ENCODE data around the gene TP53I13. TPM values are rescaled to one million over a fixed set of nuclear protein-coding genes. Genes with fewer than 3 reads are reported as not detected.

The TP53I13 gene
- total RNA-seq, 1 donor from 2014 or later: 40.1 TPM

DNA sequence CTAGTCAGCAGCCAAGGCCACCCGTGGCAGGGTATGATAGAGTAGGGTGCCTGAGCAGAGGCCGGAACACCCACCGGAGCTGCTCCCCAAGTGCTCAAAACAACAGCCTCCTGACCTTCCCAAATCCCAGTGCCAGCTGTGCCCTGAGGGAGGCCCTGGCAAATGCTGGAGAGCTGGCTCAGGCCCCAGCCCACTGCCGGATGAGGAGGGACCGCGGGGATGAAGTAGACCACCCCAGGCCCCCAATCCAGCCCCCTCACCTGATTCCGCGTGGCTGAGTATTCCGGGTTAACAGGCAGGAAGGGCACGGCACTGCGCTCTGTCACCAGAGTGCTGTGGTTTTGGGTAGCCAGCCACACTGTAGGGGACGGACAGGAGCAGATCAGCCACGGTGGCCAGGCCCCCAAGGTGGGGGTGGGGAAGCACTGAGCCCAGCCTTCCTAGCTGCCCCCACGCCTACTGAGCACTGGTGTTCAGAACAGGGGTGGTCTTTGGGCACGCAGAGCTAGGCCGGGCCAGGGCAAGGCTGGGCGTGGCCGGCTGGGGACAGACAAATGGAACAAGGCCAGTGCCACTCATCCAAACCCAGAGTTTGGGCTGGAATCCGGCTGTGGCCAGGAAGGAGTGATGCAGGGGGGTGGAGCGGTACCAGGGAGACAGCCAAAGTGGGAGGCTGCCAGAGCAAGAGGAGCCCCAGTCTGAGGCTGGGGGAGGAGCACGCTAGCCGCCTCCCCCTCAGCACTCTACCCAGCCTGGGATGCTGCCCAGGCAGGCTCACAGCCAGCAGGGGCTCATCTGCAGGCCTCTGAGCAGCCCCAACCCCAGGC is 9.1 kb downstream of the TP53I13 start:
- intact Hi-C loops (cut with micrococcal nuclease): no loop called here
- DNase-seq (peak; percentile 39), ATAC-seq (no peak)

DNA sequence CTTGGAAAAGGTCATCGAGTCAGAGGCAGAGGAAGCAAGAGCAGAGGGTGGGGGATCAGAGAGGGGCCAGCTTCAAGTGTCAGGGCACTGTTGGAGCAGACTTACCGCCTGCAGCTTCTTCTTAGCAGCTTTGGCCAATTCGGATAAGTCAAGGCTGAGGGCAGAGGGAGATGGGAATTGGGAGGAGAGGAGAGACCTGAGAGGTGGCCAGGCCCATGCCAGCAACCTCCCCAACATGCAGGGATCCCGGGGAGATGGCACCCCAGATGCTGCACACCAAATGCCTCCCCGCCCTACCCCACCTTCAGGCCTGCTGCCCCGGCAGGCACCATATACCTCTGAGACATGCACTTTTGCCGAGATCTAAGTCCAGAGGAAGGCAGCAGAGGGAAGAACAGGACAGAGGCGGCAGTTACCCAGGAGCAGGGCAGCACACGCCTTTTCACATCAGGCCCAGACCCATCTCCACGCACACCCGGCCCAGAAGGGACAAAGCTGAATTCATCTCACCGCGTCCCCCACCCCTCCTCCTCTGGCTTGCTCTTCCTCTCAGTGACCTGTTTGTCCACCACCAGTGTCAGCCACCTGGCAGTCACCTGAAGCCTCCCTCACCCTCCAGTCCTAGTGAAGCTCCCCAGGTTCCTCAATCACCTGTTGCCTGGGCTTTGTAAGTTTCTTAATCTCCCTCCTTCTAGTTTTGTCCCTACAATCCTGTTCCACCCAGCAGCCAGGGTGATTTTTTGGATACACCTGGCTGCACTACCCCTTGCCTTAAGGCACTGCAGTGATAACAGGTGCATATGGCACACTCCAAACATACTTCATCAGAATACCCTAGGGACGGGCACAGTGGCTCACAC is 10.4 kb downstream of the TP53I13 start:
- DNase-seq (no peak), ATAC-seq (no peak)
- intact Hi-C loops (cut with micrococcal nuclease): no loop called here

GRCh38 chr17:29579866-29580771 is 11.6 kb downstream of the TP53I13 start:
- DNase-seq: peak; percentile 92
- intact Hi-C loops (cut with micrococcal nuclease): no loop called here
- ATAC-seq: peak; percentile 79

DNA sequence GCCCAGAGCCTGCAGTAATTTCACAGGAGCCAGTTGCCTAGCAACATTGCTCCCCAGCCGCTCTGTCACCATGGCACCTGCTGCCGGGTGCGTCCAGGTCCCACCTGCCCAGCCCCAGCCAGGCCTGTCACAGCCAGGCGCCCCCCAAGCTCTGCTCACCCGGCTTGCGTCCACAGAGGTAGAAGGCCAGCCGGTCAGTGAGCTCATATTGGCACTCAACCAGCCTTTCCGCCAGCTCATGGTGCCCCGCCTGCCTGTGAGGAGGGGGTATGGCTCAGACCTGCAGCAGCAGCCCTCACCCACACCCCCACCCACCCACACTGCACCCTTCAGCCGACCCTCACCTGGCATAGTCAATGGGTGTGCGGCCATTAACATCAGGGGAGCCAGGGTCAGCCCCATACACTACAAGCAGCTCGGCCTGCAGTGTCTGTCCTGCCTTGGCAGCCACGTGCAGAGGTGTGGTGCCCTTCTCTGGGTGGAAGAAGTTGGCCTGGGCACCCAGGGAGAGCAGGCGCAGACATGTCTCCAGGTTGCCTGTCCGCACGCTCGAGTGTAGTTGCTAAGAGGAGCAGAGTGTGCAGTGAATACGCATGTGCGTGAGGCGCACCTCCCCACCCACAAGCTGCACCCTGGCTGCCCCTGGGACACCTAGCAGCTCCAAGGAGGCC is 13.2 kb downstream of the TP53I13 start:
- DNase-seq (no peak), ATAC-seq (no peak)
- intact Hi-C loops (cut with micrococcal nuclease): no loop called here

DNA sequence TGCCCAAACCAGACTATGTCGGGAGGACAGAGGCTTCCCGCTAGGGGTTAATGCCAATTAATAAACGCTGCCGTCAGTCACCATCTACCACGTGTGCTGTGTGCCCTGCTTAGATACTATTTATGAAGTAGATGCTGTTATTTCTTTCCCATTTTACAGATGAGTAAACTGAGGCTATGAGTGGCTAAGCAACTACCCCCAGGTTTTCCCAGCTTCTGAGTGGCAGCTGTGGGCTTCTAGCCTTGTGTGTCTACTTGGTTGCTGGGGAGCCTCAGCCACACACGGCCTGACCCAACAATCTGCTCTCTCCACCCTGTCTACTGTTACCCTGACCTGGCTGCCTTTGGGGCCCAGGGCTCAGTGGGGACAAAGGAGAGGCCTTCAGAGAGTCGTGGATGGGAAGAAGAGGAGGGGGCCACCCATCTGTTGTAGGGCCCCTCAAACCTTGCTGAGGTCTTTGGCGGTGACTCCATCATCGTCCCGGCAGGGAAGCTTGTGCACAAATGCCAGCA is 13.8 kb downstream of the TP53I13 start:
- ATAC-seq (no peak), DNase-seq (no peak)
- intact Hi-C loops (cut with micrococcal nuclease): no loop called here

DNA sequence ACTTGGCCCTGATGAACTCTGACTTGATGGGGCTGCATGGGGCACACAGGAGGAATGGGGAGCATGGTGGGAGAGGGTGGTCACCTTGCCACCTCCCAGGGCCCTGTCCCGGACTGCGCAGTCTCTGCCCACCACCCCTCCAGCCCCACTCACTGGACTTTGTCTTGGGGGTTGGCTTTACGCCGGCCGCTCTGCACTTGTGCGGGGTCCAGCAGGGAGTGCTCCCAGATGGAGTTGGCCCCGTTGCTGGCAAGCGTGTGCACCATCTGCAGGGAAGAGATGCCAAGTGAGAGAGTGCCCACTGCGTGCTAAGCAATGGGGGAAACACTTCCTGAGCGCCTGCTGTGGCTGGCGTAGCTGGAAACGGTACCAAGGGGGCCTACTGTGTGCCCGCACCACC is 14.3 kb downstream of the TP53I13 start:
- DNase-seq (no peak), ATAC-seq (no peak)
- intact Hi-C loops (cut with micrococcal nuclease): no loop called here

DNA sequence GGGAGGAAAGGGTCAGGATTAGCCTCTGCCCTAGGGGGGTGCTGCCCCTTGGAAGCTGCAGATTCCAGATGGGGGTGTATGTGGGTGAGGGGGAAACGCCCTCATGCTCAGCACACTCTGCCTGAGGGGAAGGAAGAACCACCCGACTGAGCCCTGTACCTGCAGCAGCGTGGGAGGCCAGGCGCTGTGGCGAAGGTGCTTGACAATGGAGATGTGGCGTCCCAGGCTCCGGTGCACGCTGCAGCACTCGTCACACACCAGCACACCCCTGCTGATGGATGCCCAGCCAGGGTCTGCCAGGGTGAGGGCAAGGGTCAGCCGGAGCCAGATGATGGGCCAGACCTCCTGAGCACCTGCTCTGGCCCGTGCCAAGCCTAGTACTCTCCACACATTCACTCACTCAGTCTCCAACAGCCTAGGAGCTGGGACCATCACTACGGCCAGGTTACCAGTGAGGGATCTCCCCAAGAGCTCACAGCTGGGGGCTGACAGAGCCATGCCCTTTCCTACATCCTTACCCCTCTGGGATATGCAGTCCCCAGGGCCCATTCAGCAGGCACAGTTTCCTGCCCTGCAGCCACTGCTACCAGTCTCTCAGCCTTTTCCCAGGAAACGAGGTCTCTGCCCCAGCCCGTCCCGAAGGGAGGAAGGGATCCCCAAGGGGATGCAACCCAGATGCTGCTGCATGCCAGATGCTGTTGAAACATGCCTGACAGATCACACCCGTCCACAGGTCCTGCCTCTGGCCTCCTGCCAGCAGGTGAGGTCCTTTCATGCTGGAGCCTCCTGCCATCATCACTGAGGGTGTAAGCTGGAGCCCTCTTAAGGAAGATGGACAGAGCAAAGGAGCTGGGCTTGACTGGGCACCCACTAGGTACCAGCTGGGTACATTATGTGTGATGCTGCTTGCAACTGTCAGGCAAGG is 15.1 kb downstream of the TP53I13 start:
- intact Hi-C loops (cut with micrococcal nuclease): no loop called here
- ATAC-seq: no peak
- no peak for DNase-seq

- ATAC-seq (peak; percentile 31), DNase-seq (peak; percentile 65)
- intact Hi-C loops (cut with micrococcal nuclease): no loop called here
These were observed 16.1 kb downstream of the TP53I13 start for GRCh38 chr17:29584452-29585079.

GRCh38 chr17:29585080-29585751 is 16.7 kb downstream of the TP53I13 start:
- peak; percentile 51 for DNase-seq
- intact Hi-C loops (cut with micrococcal nuclease): no loop called here
- ATAC-seq: peak; percentile 1

- intact Hi-C loops (cut with micrococcal nuclease): no loop called here
- DNase-seq (peak; percentile 37), ATAC-seq (no peak)
These were observed 18.4 kb downstream of the TP53I13 start for GRCh38 chr17:29586676-29587469.

- intact Hi-C loops (cut with micrococcal nuclease): no loop called here
- ATAC-seq (no peak), DNase-seq (no peak)
These were observed 19.1 kb downstream of the TP53I13 start for GRCh38 chr17:29587591-29587990.

DNA sequence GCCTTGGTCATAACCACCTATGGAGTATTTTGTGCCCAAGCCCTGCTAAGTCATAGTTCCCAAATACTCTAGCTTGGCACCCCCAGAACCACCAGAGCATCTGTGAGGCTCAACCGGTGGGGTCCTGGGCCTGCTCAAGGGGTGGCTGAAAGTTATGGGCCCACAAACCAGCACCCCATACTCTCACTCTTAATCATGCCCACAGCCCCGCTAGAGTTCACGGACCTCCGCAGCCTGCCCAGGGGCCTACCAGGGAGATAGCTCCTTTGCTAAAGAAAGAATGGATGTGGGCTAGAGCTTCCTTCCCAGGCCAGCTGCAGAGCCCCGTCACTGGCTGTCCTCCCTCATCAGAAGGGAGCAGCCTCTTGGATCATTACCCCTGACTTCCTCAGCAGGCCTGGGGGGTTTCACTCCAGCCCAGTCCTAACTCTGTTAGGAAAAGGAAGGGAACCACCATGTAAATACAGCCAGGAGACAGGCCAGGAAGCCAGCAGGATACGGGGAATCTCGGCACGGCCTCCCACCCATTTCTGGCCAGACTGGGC is 19.6 kb downstream of the TP53I13 start:
- DNase-seq (peak; percentile 30), ATAC-seq (no peak)
- intact Hi-C loops (cut with micrococcal nuclease): no loop called here

- intact Hi-C loops (cut with micrococcal nuclease): no loop called here
- ATAC-seq: no peak
- peak; percentile 63 for DNase-seq
These were observed 20.3 kb downstream of the TP53I13 start for GRCh38 chr17:29588562-29589411.

DNA sequence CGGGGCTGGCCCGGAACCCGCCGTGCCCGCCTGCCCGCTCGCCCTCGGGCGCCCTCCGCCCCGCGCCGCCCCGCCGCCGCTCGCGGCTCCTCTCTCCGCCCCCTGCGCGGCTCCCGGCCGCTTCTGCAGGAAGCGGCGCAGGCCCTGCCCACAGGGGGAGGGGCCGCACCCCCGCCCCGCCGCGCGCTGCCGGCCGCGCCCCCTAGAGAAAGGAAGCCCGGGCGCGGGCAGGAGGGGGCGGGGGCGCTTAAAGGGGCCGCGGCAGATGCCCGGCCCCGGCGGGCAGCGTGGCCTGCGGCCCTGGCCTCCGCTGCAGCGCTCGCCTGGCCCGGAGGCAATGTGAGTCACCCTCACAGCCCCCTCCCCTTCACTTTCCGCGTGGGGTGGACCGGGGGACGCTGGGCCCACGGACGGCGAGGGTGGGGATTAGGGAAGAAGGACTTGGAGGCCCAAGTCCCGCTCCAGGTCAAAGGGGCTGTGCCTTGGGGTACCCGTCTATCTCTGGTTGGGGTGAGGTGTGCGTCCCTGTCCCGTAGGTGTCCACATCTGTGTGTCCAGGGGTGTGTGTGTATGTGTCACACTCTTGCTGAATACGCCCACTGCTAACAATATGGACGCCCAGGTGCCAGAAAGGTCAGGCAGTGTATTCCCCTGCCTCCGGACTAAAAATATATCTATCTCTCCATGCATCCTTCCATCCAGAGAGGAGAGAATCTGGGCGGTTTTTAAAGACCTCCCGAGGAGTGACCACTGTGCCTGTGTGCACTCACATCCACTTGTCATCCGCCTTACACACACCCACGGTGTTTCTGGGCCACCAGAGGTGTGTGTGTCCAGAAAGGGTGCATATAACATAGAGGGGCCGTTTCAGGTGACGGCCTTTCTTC is 21.3 kb downstream of the TP53I13 start, which contains the start of gene GIT1:
TSS of gene GIT1 (minus strand) at position 125 of the 887 bp plus-strand sequence. CDS start 270 bp downstream, outside the sequence.
- intact Hi-C loops (cut with micrococcal nuclease): no loop called here
- peak; percentile 94 for DNase-seq
- peak; percentile 80 for ATAC-seq

All from left ventricle myocardium superior (tissue), 1 donor.